Measurements from ENCODE around the gene AFF2. TPM values are rescaled to one million over a fixed set of nuclear protein-coding genes. Genes with fewer than 3 reads are reported as not detected.

The AFF2 gene
- total RNA-seq, 1 experiment from 2014 or later, result 0.16 TPM

DNA sequence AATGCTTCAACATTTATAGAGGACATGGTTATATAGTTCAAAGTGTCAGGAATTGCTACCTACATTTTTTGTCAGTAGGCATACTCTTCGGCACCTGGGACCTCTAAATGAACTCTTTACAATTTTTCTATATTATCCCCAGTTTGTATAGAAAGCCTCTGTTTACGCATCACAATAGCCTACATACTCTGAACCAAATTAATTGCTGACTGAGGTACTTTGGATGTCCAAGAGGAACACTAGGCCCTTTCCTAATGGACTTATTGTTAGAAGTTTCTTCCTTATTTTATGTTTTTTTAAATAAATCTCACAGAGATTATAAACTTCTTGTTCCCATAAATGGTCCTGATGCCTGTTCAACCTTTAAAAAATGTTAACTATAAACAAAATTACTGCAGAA is 8.4 kb upstream of the AFF2 start:
- intact Hi-C loops (cut with micrococcal nuclease; ENCODE audit: unreplicated experiment), result no loop called here
- no TSS peak for BruUV-seq (replicated peaks)
- POLR2A ChIA-PET, result no interaction called here

DNA sequence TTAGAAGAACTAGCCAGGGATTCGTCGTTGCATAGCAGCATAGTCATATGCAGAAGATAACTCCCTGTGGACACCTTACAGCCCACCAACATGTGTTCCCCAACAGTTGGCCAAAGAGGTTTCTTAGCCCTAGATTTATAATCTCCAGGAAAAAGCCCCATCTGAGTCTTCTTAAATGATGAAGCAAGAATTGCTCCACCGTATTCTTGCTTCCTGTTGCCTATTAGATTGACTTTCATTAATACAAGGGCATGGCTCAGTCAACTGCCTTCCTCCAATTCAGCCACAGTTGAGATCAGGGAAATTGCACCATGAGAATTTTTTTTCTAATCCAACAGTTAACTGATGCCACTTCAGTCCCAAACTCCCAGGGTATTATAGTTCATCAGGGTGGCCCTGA is 5.2 kb upstream of the AFF2 start:
- ChIA-PET POLR2A (no interaction called here), CTCF (no interaction called here)
- Histone ChIP-seq H3K4me1 (no peaks in the 10 kb centered on the region), H3K9me3 (no peaks in the 10 kb centered on the region), H3K27me3 (replicated peaks; ENCODE audit: control insufficient read depth, insufficient read depth, low read length) (peaks cover 1% of the 10 kb centered on the region), H3K36me3 (ENCODE audit: control insufficient read depth, insufficient read depth, low read length) (no peaks in the 10 kb centered on the region), H3K4me3 (ENCODE audit: low read depth, low read length) (no peak overlapping the region)
- H3K27me3 Mint-ChIP-seq (ENCODE audit: insufficient read depth, unreplicated experiment), result no peaks in the 10 kb centered on the region
- H3K36me3 Mint-ChIP-seq (ENCODE audit: insufficient read depth, unreplicated experiment), result no peaks in the 10 kb centered on the region
- no peak overlapping the region for H3K27ac Mint-ChIP-seq (ENCODE audit: unreplicated experiment)
- no TSS peak for BruUV-seq (replicated peaks)
- no peak overlapping the region for H3K4me3 Mint-ChIP-seq (ENCODE audit: unreplicated experiment)
- no peak for DNase-seq
- no peaks in the 10 kb centered on the region for H3K9me3 Mint-ChIP-seq (ENCODE audit: unreplicated experiment)
- TF ChIP-seq, protein P1, sequence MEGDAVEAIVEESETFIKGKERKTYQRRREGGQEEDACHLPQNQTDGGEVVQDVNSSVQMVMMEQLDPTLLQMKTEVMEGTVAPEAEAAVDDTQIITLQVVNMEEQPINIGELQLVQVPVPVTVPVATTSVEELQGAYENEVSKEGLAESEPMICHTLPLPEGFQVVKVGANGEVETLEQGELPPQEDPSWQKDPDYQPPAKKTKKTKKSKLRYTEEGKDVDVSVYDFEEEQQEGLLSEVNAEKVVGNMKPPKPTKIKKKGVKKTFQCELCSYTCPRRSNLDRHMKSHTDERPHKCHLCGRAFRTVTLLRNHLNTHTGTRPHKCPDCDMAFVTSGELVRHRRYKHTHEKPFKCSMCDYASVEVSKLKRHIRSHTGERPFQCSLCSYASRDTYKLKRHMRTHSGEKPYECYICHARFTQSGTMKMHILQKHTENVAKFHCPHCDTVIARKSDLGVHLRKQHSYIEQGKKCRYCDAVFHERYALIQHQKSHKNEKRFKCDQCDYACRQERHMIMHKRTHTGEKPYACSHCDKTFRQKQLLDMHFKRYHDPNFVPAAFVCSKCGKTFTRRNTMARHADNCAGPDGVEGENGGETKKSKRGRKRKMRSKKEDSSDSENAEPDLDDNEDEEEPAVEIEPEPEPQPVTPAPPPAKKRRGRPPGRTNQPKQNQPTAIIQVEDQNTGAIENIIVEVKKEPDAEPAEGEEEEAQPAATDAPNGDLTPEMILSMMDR (IDR thresholded peaks at IDR 0.05; ENCODE audit: insufficient read depth in 1 of 2, low read depth in 1 of 2, low read length in 1 of 2, severe bottlenecking in 1 of 2, unreplicated experiment in 1 of 2), result no peak
- intact Hi-C loops (cut with micrococcal nuclease; ENCODE audit: unreplicated experiment), result no loop called here
- H3K4me1 Mint-ChIP-seq (ENCODE audit: low read depth, unreplicated experiment), result no peaks in the 10 kb centered on the region

More for the DNA sequence above, 8.4 kb upstream of the AFF2 start:
- Mint-ChIP-seq H3K27ac (ENCODE audit: unreplicated experiment) (no peak overlapping the region), H3K4me3 (ENCODE audit: unreplicated experiment) (no peak overlapping the region), H3K4me1 (ENCODE audit: low read depth, unreplicated experiment) (no peaks in the 10 kb centered on the region), H3K36me3 (ENCODE audit: insufficient read depth, unreplicated experiment) (no peaks in the 10 kb centered on the region), H3K9me3 (ENCODE audit: unreplicated experiment) (no peaks in the 10 kb centered on the region), H3K27me3 (ENCODE audit: insufficient read depth, unreplicated experiment) (peaks cover 3% of the 10 kb centered on the region)
- no peaks in the 10 kb centered on the region for H3K27me3 ChIP-seq (replicated peaks; ENCODE audit: control insufficient read depth, insufficient read depth, low read length)
- no peak overlapping the region for H3K4me3 ChIP-seq (ENCODE audit: low read depth, low read length)
- TF ChIP-seq, protein P1 (IDR thresholded peaks at IDR 0.05; ENCODE audit: insufficient read depth in 1 of 2, low read depth in 1 of 2, low read length in 1 of 2, severe bottlenecking in 1 of 2, unreplicated experiment in 1 of 2), result no peak
- H3K9me3 ChIP-seq, result no peaks in the 10 kb centered on the region
- no peaks in the 10 kb centered on the region for H3K4me1 ChIP-seq
- CTCF ChIA-PET, result no interaction called here
- H3K36me3 ChIP-seq (ENCODE audit: control insufficient read depth, insufficient read depth, low read length), result no peaks in the 10 kb centered on the region
- no peak for DNase-seq

DNA sequence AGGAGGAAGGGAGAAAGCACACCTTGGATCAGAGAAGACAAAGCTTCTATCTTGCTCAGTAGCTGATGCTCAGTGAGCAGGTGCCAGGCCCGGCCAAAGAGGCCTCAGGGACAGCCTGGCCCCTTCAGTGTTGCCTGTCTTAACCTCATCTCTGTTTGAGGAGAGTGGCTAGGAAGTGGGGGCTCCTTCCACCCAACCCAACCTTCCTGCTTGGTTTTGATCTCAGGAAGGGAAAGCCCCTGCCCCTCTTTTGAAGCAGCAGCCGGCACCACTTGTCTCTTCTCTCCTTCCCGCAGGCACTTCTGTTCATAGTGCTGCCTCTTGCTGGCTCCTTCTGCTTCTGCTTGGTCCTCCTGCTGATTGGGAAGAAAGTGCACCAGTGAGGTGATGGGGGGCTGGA is 2.4 kb upstream of the AFF2 start:
- H3K36me3 ChIP-seq (ENCODE audit: control insufficient read depth, insufficient read depth, low read length), result no peaks in the 10 kb centered on the region
- ChIA-PET CTCF (no interaction called here), POLR2A (no interaction called here)
- TF ChIP-seq, protein P1 (IDR thresholded peaks at IDR 0.05; ENCODE audit: insufficient read depth in 1 of 2, low read depth in 1 of 2, low read length in 1 of 2, severe bottlenecking in 1 of 2, unreplicated experiment in 1 of 2), result no peak
- Mint-ChIP-seq H3K4me3 (ENCODE audit: unreplicated experiment) (no peak overlapping the region), H3K27me3 (ENCODE audit: insufficient read depth, unreplicated experiment) (no peaks in the 10 kb centered on the region), H3K4me1 (ENCODE audit: low read depth, unreplicated experiment) (no peaks in the 10 kb centered on the region), H3K9me3 (ENCODE audit: unreplicated experiment) (no peaks in the 10 kb centered on the region), H3K36me3 (ENCODE audit: insufficient read depth, unreplicated experiment) (no peaks in the 10 kb centered on the region), H3K27ac (ENCODE audit: unreplicated experiment) (no peak overlapping the region)
- H3K4me1 ChIP-seq, result no peaks in the 10 kb centered on the region
- no peak for DNase-seq
- H3K27me3 ChIP-seq (replicated peaks; ENCODE audit: control insufficient read depth, insufficient read depth, low read length), result peaks cover 1% of the 10 kb centered on the region
- no peak overlapping the region for H3K4me3 ChIP-seq (ENCODE audit: low read depth, low read length)
- no TSS peak for BruUV-seq (replicated peaks)
- intact Hi-C loops (cut with micrococcal nuclease; ENCODE audit: unreplicated experiment), result no loop called here
- H3K9me3 ChIP-seq, result no peaks in the 10 kb centered on the region
